Upper lobe of left lung (tissue), 6 donors: Measurements from ENCODE around the gene LAPTM4A. TPM values are rescaled to one million over a fixed set of nuclear protein-coding genes. Genes with fewer than 3 reads are reported as not detected.
A peak's percentile ranks its signal among the peaks of the same experiment; 100 is the strongest.
"Not testable (repeated sequence)": the region's sequence is repeated elsewhere in the genome, so short reads cannot be mapped to it uniquely, and the experiment has no call there.

Experiments used
- ATAC-seq, 2 donors: fragments of 200-7000 bp; cut with Tn5 transposase; one replicate each; pipeline ENCODE4 v1.9.1; 2022; ENCODE audit warnings: mild to moderate bottlenecking in 2 of 2, moderate library complexity in 2 of 2; ENCODE audit not compliant: low FRiP score in 2 of 2
- DNase-seq, 2 donors: peaks; one replicate each; pipeline ENCODE4 v3.0.0-alpha.2; 2019 to 2020
- H3K27ac ChIP-seq, 4 donors: fragments of 200-600 bp; sonication (generic); one replicate each; pipeline ENCODE4 v1.5.1; 2016 to 2019
- H3K27me3 ChIP-seq, 4 donors: fragments of 200-600 bp; sonication (generic); one replicate each; pipeline ENCODE4 v1.5.1; 2017 to 2019
- H3K36me3 ChIP-seq, 4 donors: fragments of 200-600 bp; sonication (generic); one replicate each; pipeline ENCODE4 v1.5.1; 2016 to 2019
- H3K4me1 ChIP-seq, 4 donors: fragments of 200-600 bp; sonication (generic); one replicate each; pipeline ENCODE4 v1.5.1; 2018 to 2019
- H3K4me3 ChIP-seq, 4 donors: fragments of 200-600 bp; sonication (generic); one replicate each; pipeline ENCODE4 v1.5.1; 2017 to 2019; ENCODE audit warnings: mild to moderate bottlenecking in 2 of 4, moderate library complexity in 1 of 4
- H3K9me3 ChIP-seq, 4 donors: fragments of 200-600 bp; sonication (generic); one replicate each; pipeline ENCODE4 v1.5.1; 2018 to 2019
- EP300 ChIP-seq, 4 donors: sonication (generic); formaldehyde crosslinking; IDR thresholded peaks; one replicate each; pipeline ENCODE4 v1.5.1; 2017; ENCODE audit warnings: antibody characterized with exemption in 4 of 4, control low read depth in 2 of 4
- POLR2A ChIP-seq, 4 donors: fragments of 450-650 bp; IDR thresholded peaks; one replicate each; pipeline ENCODE4 v1.5.1; 2016 to 2017; ENCODE audit warnings: antibody characterized with exemption in 4 of 4, mild to moderate bottlenecking in 2 of 4
- POLR2AphosphoS5 ChIP-seq, 2 donors: sonication (generic); formaldehyde crosslinking; IDR thresholded peaks; one replicate each; pipeline ENCODE4 v1.5.1; 2017; ENCODE audit warnings: antibody characterized with exemption in 2 of 2
- WGBS, 2 donors: methylation state at CpG; one replicate each; pipeline ENCODE4 v1.1.5; 2017 to 2018; 5-methylcytosine and 5-hydroxymethylcytosine counted together
- total RNA-seq, 6 donors: library from RNA; depleted of rRNA in 4 of 6; stranded (reverse); fragments of >200 nt in 4 of 6; gene quantifications; one replicate each; pipeline versions ENCODE4 v1.1.0 to v1.2.1, GENCODE V29; 2016 to 2021
- TF ChIP-seq, protein P1 (sequence below), 6 experiments: fragments of 450-650 bp in 4 of 6; fragments of 200-600 bp in 2 of 6; sonication (generic) in 2 of 6; IDR thresholded peaks; one replicate each; pipeline ENCODE4 v1.5.1; 2016 to 2019; ENCODE audit warnings: antibody characterized with exemption in 6 of 6
- donor health status: DM: no; HTN: no; CAD: no; lungs with moderate emphysema.
- donor health status: DM: no; HTN: yes; CAD: no; lungs with severe emphysema.

The LAPTM4A gene
- total RNA-seq, 6 donors from 2014 or later, result 27.2 to 210 (median 116) TPM

DNA sequence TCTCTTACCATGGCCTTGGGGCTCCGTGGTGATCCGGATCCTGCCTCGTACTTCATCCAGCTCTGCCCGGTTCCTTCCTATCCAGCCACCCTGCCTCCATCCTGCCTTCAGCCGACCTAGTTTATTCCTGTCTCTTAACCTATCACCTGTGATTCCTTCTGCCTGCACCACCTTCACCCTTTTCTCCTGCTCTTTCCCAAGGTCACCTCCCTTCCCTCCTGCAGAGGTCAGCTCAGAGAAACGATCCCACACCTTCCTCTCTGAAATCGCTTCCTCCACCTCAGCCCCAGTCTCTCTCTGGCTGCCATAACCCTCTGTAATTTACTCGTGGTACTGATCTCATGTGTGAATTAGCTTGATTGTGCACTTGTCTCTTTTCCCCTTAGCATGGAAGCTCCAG, 23.5 kb upstream of the LAPTM4A start:
- H3K36me3 ChIP-seq, result no peaks in the 10 kb centered on the region
- DNase-seq, result no peak
- ATAC-seq, result no peak
- H3K27ac ChIP-seq, result no peak overlapping the region
- no peaks in the 10 kb centered on the region for H3K27me3 ChIP-seq
- no peak for TF ChIP-seq EP300 (IDR thresholded peaks at IDR 0.05)
- TF ChIP-seq POLR2AphosphoS5 (IDR thresholded peaks at IDR 0.05), result no peak
- TF ChIP-seq POLR2A (IDR thresholded peaks at IDR 0.05), result no peak
- TF ChIP-seq, protein P1, sequence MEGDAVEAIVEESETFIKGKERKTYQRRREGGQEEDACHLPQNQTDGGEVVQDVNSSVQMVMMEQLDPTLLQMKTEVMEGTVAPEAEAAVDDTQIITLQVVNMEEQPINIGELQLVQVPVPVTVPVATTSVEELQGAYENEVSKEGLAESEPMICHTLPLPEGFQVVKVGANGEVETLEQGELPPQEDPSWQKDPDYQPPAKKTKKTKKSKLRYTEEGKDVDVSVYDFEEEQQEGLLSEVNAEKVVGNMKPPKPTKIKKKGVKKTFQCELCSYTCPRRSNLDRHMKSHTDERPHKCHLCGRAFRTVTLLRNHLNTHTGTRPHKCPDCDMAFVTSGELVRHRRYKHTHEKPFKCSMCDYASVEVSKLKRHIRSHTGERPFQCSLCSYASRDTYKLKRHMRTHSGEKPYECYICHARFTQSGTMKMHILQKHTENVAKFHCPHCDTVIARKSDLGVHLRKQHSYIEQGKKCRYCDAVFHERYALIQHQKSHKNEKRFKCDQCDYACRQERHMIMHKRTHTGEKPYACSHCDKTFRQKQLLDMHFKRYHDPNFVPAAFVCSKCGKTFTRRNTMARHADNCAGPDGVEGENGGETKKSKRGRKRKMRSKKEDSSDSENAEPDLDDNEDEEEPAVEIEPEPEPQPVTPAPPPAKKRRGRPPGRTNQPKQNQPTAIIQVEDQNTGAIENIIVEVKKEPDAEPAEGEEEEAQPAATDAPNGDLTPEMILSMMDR (IDR thresholded peaks at IDR 0.05), result no peak
- WGBS, 2 donors, result 76 to 77% methylated on average over 8 of the region's 8 CpGs
- no peak overlapping the region for H3K4me3 ChIP-seq
- no peaks in the 10 kb centered on the region for H3K9me3 ChIP-seq
- peaks cover 0 to 18% (median 10%) of the 10 kb centered on the region in 4 donors for H3K4me1 ChIP-seq

DNA sequence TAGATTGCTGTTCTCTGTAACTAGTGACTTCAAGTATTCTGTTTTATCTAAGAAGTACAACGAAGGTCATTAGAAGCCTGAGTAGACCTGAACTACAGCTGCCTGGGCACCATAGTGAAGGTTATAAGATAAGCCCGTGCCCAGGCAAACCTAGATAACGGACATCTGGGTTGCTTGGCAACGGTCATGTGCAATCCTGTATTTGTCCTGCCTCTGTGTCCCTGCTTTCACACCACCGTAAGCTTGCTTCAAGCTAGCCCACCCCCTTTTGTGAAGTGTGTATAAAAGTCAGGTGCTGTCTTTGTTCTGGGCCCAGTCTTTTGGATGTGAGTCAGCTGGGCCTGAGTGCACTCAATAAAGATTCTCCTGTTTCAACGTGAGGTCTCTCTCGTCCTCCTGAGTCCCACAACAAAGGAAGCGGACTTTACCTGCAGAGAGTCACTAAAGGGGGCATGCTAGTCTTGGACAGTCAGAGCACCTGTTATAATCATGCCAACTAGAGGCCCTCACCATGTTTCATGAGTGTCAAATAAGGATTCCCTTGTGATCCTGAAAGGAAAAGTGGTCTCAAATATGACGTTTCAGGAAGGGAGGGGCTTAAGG, 22.7 kb upstream of the LAPTM4A start:
- peaks cover 0 to 18% (median 10%) of the 10 kb centered on the region in 4 donors for H3K4me1 ChIP-seq
- not testable (repeated sequence) for H3K27ac ChIP-seq, ATAC-seq, H3K36me3 ChIP-seq, H3K9me3 ChIP-seq, H3K4me3 ChIP-seq, H3K27me3 ChIP-seq, DNase-seq
- WGBS, 2 donors, result 63 to 67% methylated on average over 9 of the region's 9 CpGs

DNA sequence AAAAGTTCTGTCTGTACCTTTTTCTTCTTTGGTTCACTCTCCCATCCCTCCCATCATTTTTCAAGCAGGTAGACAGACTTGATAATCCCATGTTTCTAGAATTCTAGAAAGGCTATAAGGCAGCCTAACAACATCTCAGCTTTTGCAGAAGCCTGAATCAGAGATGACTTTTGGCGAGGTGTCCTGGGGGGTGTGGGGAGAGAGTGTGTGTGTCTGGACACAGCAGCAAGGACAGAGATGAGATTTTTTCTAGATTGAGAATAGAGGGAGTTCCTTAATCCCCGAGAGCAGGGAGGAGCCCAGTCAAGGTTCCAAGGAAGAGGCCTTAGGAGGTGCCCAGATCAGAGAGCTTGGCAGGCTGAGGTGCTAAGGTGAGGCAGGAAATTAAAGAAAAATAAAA, 22.0 kb upstream of the LAPTM4A start:
- no peaks in the 10 kb centered on the region for H3K9me3 ChIP-seq
- TF ChIP-seq, protein P1 (IDR thresholded peaks at IDR 0.05), result no peak
- no peak for TF ChIP-seq POLR2AphosphoS5 (IDR thresholded peaks at IDR 0.05)
- TF ChIP-seq POLR2A (IDR thresholded peaks at IDR 0.05), result no peak
- TF ChIP-seq EP300 (IDR thresholded peaks at IDR 0.05), result no peak
- ATAC-seq (peak in 1 of 2 donors; percentile 18), DNase-seq (no peak)
- peak overlapping the region in 1 of 4 donors; percentile 65 for H3K27ac ChIP-seq
- no peaks in the 10 kb centered on the region for H3K36me3 ChIP-seq
- no peak overlapping the region for H3K4me3 ChIP-seq
- H3K27me3 ChIP-seq, result no peaks in the 10 kb centered on the region
- WGBS, 2 donors, result 78 to 87% methylated on average over 2 of the region's 2 CpGs
- peaks cover 0 to 18% (median 10%) of the 10 kb centered on the region in 4 donors for H3K4me1 ChIP-seq

DNA sequence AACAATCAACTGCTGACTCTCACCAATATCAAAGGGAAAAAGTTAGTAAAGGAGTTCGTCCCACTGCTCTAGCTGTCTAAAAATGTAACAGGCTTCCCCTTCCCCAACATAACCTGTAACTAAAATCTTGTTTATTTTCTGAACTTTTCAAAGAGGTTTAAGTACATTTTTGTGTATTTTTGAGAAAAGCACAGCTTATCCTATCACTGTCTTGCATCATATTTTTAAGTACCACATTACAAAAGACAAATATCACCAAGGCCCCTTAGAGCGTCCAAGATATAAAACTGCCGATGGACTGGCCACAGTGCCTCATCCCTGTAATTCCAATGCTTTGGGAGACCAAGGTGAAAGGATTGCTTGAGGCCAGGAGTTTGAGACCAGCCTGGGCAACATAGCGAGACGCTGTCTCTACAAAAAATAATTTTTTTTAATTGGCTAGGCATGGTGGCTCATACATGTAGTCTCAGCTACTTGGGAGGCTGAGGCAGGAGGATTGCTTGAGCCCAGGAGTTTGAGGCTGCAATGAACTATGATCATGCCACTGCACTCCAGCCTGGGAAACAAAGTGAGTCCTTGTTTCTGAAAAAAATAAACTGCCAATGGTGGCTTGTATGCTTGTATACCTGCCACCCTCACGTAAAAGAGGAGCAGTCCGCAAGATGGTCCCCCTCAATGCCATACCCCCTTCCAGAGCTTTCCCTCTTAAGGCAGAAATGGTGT, 21.2 kb upstream of the LAPTM4A start:
- TF ChIP-seq POLR2AphosphoS5 (IDR thresholded peaks at IDR 0.05) (no peak), POLR2A (IDR thresholded peaks at IDR 0.05) (no peak), EP300 (IDR thresholded peaks at IDR 0.05) (no peak)
- TF ChIP-seq, protein P1 (IDR thresholded peaks at IDR 0.05), result no peak
- H3K27ac ChIP-seq, result peak overlapping the region; percentile 60 to 72 (median 65)
- H3K36me3 ChIP-seq, result no peaks in the 10 kb centered on the region
- H3K4me1 ChIP-seq, result peaks cover 0 to 18% (median 10%) of the 10 kb centered on the region in 4 donors
- no peaks in the 10 kb centered on the region for H3K9me3 ChIP-seq
- no peak overlapping the region for H3K4me3 ChIP-seq
- ATAC-seq (no peak), DNase-seq (no peak)
- WGBS, 2 donors, result 81 to 84% methylated on average over 7 of the region's 7 CpGs
- no peaks in the 10 kb centered on the region for H3K27me3 ChIP-seq

DNA sequence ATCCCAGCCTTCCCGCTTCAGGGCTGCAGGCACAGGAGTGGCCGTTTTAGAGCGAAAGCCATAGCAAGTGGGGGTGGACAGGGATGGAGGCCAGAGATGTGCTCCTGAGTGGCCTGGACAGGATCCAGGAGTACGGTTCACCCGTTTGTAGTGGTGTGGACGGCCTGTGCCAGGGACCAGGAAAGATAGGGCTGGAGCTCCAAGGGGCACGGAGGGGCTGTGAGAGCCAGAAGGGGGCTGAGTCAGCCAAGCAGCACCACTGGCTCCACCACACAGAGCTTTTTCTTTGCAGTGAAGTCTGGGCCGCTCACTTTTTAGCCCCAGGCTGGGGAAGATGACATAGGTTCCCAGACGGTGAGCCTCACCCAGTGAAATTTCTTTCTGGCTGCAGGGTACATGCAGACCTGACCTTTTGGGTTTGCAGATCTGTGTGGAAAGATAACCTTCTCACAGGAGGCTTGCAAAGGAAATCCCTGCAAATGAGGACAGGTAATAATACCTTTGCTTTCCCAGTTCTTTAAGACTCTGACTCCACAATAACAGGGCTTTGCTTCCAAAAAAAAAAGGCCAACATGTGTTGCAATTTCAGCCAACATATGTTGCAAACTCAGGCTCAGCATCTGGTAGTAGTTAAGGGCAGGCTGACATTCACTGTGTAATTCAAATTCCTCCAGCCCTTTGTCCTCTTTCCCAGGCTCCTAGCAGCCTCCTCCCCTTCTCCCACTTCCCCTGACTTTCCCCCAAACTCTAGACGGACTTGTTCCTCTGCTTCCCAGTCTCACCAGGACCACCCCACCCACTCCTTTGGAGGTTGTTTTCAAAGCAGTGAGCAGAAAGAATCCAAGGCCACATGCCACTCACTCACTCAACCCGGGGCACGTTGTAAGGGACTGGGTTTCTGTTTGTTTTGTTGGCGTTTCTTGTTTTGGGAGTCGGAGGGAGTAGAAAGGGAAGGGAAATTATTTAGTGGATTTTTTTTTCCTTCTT, 20.3 kb upstream of the LAPTM4A start:
- DNase-seq (peak in 1 of 2 donors; percentile 15), ATAC-seq (peak; percentile 72 to 92)
- no peaks in the 10 kb centered on the region for H3K27me3 ChIP-seq
- H3K27ac ChIP-seq, result peak overlapping the region; percentile 60 to 72 (median 65)
- no peaks in the 10 kb centered on the region for H3K36me3 ChIP-seq
- no peak for TF ChIP-seq POLR2A (IDR thresholded peaks at IDR 0.05)
- TF ChIP-seq POLR2AphosphoS5 (IDR thresholded peaks at IDR 0.05), result peak in 1 of 2 donors; percentile 30
- peaks cover 0 to 18% (median 10%) of the 10 kb centered on the region in 4 donors for H3K4me1 ChIP-seq
- no peak overlapping the region for H3K4me3 ChIP-seq
- WGBS, 2 donors, result 52 to 56% methylated on average over 12 to 14 of the region's 14 CpGs
- H3K9me3 ChIP-seq, result no peaks in the 10 kb centered on the region
